Mesendoderm (in vitro differentiated cells): ENCODE data around the gene CARMIL1.
A peak's percentile ranks its signal among the peaks of the same experiment; 100 is the strongest.

ENCODE experiments used
- DNase-seq: peaks from one replicate; pipeline ENCODE4 v3.0.0; 2013
- H2AK5ac ChIP-seq: 2 replicates; pipeline ENCODE4 v1.6.1; 2013; ENCODE audit warnings: low read length, inconsistent platforms
- H2BK120ac ChIP-seq: 2 replicates; pipeline ENCODE4 v1.6.1; 2013; ENCODE audit warnings: low read depth, mild to moderate bottlenecking, low read length, moderate library complexity, mixed read lengths
- H2BK15ac ChIP-seq: replicated peaks from 2 replicates; pipeline ENCODE4 v1.6.1; 2013; ENCODE audit warnings: low read depth, mild to moderate bottlenecking, moderate library complexity
- H2BK5ac ChIP-seq: 2 replicates; pipeline ENCODE4 v1.6.1; 2013; ENCODE audit warnings: low read length, inconsistent platforms
- H3K18ac ChIP-seq: 2 replicates; pipeline ENCODE4 v1.6.1; 2013; ENCODE audit warnings: mild to moderate bottlenecking, low read length, mixed read lengths
- H3K23ac ChIP-seq: one replicate; pipeline ENCODE4 v1.6.1; 2013; ENCODE audit warnings: low read length
- H3K27ac ChIP-seq: 2 replicates; pipeline ENCODE4 v1.5.1; 2013; ENCODE audit warnings: low read depth, mild to moderate bottlenecking, inconsistent platforms, low read length, moderate library complexity
- H3K27me3 ChIP-seq: 2 replicates; pipeline ENCODE4 v1.6.1; 2013; ENCODE audit warnings: low read length, control low read depth, mild to moderate bottlenecking, inconsistent platforms; ENCODE audit not compliant: insufficient read depth, poor library complexity
- H3K36me3 ChIP-seq: 2 replicates; pipeline ENCODE4 v1.6.1; 2013; ENCODE audit warnings: low read length, inconsistent platforms; ENCODE audit not compliant: control insufficient read depth, insufficient read depth
- H3K4ac ChIP-seq: one replicate; pipeline ENCODE4 v1.6.1; 2013; ENCODE audit warnings: low read depth, mild to moderate bottlenecking, low read length, moderate library complexity
- H3K4me1 ChIP-seq: 2 replicates; pipeline ENCODE4 v1.6.1; 2013; ENCODE audit warnings: low read depth, low read length, inconsistent platforms; ENCODE audit not compliant: control insufficient read depth
- H3K4me2 ChIP-seq: 2 replicates; pipeline ENCODE4 v1.6.1; 2013; ENCODE audit warnings: low read length
- H3K4me3 ChIP-seq: 2 replicates; pipeline ENCODE4 v1.5.1; 2013; ENCODE audit warnings: mild to moderate bottlenecking, low read length
- H3K56ac ChIP-seq: one replicate; pipeline ENCODE4 v1.6.1; 2013; ENCODE audit warnings: low read length
- H3K79me1 ChIP-seq: 2 replicates; pipeline ENCODE4 v1.6.1; 2013; ENCODE audit warnings: low read length, inconsistent platforms
- H3K79me2 ChIP-seq: 2 replicates; pipeline ENCODE4 v1.6.1; 2013; ENCODE audit warnings: mild to moderate bottlenecking, low read length; ENCODE audit not compliant: control insufficient read depth, insufficient read depth
- H3K9ac ChIP-seq: 2 replicates; pipeline ENCODE4 v1.6.1; 2013; ENCODE audit warnings: low read length, inconsistent platforms
- H4K5ac ChIP-seq: one replicate; pipeline ENCODE4 v1.6.1; 2013; ENCODE audit warnings: low read length
- H4K8ac ChIP-seq: one replicate; pipeline ENCODE4 v1.6.1; 2013; ENCODE audit warnings: low read depth, mild to moderate bottlenecking, control low read depth, low read length, moderate library complexity
- WGBS: extraction: QIAGEN DNeasy Blood & Tissue Kit; methylation state at CpG from one replicate; pipeline ENCODE4 v1.1.7; 2013; ENCODE audit warnings: low lambda C conversion rate, missing lambda C conversion rate; ENCODE audit not compliant: insufficient coverage; ENCODE audit errors: extremely low coverage; 5-methylcytosine and 5-hydroxymethylcytosine counted together

CARMIL1 gene

DNA sequence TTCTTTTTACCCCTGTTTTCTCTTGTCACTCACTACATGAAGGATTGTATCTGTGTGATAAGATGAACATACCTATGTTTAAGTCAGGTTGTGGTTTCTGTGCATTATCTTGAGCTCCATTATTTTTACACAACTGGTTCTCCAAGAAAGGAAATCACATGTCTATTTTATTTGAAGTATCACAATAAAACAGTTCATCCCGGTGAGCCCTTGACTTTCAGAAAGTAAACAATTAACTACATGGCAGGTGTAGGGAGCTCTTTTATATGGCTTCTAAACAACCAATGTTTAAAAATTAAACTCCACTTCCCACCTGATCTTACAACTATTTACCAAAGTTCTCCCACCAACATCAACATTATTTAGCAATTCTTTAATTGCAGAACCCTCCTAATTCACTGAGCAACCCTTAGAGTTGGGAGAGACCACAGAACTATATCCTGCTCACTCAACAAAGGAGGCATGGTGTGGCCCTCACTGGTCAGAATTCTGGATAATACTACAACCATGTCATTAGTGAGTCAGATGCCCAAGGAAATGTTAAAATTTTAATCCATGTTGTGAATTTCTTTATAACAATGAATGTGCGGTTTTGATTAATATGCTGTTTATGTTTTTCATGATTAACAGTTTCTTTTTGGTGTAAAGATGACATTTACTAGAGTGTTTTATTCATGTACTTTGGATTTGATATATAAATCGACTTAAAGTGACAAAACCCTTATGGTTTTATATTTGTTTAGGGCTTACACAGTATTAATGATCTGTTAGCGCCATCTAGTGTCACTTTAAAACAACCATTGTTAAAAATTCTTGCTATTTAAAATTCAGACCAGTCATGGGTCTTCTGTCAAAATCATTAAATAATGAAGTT is 322.9 kb downstream of the CARMIL1 start:
- Histone ChIP-seq H2BK5ac (no peak overlapping the region), H4K5ac (no peak overlapping the region), H3K56ac (no peak overlapping the region), H3K4ac (no peak overlapping the region), H3K23ac (no peak overlapping the region), H3K27me3 (no peaks in the 10 kb centered on the region), H2AK5ac (no peak overlapping the region), H3K79me2 (no peaks in the 10 kb centered on the region), H3K36me3 (no peaks in the 10 kb centered on the region), H2BK15ac (no peak overlapping the region), H2BK120ac (no peak overlapping the region), H3K18ac (no peak overlapping the region), H3K9ac (no peak overlapping the region), H3K27ac (no peak overlapping the region), H4K8ac (no peak overlapping the region), H3K4me1 (peaks cover 5% of the 10 kb centered on the region), H3K79me1 (no peaks in the 10 kb centered on the region), H3K4me2 (no peak overlapping the region), H3K4me3 (no peak overlapping the region)
- DNase-seq = peak; percentile 45
- WGBS = no CpG with 5 or more reads among the region's 4 CpGs

DNA sequence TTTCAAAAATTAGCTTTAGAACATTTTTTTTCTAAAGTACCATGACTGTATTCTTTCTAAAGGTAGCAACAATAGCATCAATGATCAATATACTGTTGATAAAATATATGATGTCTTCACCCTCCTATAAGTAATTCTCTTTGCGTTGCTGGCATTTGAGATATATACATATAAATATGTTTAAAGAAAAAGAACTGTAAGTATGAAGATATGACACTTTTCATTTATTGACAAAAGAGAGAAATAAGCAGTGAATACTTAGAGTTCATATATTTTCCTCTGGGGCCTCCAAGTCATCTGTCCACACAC is 323.5 kb downstream of the CARMIL1 start:
- no peak overlapping the region for H4K8ac ChIP-seq
- H3K79me1 ChIP-seq = no peaks in the 10 kb centered on the region
- H3K27ac ChIP-seq = no peak overlapping the region
- H3K4me2 ChIP-seq = no peak overlapping the region
- H3K18ac ChIP-seq = no peak overlapping the region
- no peak overlapping the region for H2AK5ac ChIP-seq
- no peak overlapping the region for H2BK5ac ChIP-seq
- no peak overlapping the region for H3K56ac ChIP-seq
- DNase-seq = no peak
- H3K4ac ChIP-seq = no peak overlapping the region
- no peak overlapping the region for H2BK15ac ChIP-seq
- WGBS = no CpG with 5 or more reads among the region's 1 CpG
- H3K4me3 ChIP-seq = no peak overlapping the region
- H3K36me3 ChIP-seq = no peaks in the 10 kb centered on the region
- H3K23ac ChIP-seq = no peak overlapping the region
- no peaks in the 10 kb centered on the region for H3K79me2 ChIP-seq
- H4K5ac ChIP-seq = no peak overlapping the region
- peaks cover 5% of the 10 kb centered on the region for H3K4me1 ChIP-seq
- H3K27me3 ChIP-seq = no peaks in the 10 kb centered on the region
- H3K9ac ChIP-seq = no peak overlapping the region
- no peak overlapping the region for H2BK120ac ChIP-seq

DNA sequence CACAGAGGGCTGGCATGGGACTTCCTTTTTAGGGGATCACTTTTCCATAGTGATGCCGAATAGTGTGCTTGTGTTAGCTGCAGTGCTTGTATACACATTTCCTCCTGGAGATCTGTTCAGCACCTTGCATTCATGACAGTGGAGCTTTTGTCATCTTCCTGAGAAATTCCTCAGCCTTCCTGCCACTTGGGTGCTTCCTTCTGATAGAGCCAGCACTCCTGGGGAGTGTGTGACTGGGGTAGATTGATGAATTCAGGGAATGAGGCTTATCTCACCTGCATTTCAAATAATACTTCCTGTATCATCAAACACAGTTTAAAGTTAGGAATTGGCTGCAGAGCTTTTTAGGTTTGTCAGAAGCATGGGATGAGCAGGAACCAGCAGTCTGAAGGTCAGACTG is 324.1 kb downstream of the CARMIL1 start:
- Histone ChIP-seq H3K79me1 (no peaks in the 10 kb centered on the region), H2BK5ac (no peak overlapping the region), H3K4me2 (no peak overlapping the region), H3K4me3 (no peak overlapping the region), H3K79me2 (no peaks in the 10 kb centered on the region), H4K5ac (no peak overlapping the region), H3K27me3 (no peaks in the 10 kb centered on the region), H3K27ac (peak overlapping the region; percentile 30), H2BK120ac (no peak overlapping the region), H3K4ac (no peak overlapping the region), H4K8ac (no peak overlapping the region), H3K56ac (no peak overlapping the region), H3K9ac (no peak overlapping the region), H2AK5ac (no peak overlapping the region), H3K36me3 (no peaks in the 10 kb centered on the region), H2BK15ac (no peak overlapping the region), H3K4me1 (peaks cover 5% of the 10 kb centered on the region), H3K23ac (no peak overlapping the region), H3K18ac (no peak overlapping the region)
- peak; percentile 72 for DNase-seq
- no CpG with 5 or more reads among the region's 1 CpG for WGBS

DNA sequence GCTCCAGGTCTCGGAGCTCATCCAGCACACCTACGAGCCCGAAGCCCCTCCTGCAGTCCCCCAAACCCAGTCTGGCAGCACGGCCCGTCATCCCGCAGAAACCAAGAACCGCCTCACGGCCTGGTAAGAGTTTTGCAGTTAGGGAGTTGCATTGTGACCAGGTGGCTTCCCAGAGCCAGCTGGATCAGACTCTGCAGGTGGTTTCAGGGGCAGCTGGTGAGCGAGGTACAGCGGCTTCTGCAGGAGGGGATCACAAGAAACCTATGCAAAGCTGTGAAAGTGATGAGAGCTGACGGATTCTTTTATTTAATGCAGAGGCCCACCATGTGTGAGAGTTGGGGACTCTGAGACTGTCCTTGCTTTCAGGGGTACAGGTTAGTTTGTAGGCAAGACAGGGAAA is 327.0 kb downstream of the CARMIL1 start:
- H2BK5ac ChIP-seq = no peak overlapping the region
- H2BK120ac ChIP-seq = no peak overlapping the region
- no peak overlapping the region for H3K56ac ChIP-seq
- no peaks in the 10 kb centered on the region for H3K36me3 ChIP-seq
- no peak overlapping the region for H3K4me2 ChIP-seq
- no CpG with 5 or more reads among the region's 11 CpGs for WGBS
- DNase-seq = no peak
- H3K4me1 ChIP-seq = peaks cover 1% of the 10 kb centered on the region
- no peak overlapping the region for H3K9ac ChIP-seq
- H3K4me3 ChIP-seq = no peak overlapping the region
- no peak overlapping the region for H3K27ac ChIP-seq
- no peak overlapping the region for H3K23ac ChIP-seq
- no peak overlapping the region for H2BK15ac ChIP-seq
- no peak overlapping the region for H4K5ac ChIP-seq
- H4K8ac ChIP-seq = no peak overlapping the region
- H3K79me1 ChIP-seq = no peaks in the 10 kb centered on the region
- no peaks in the 10 kb centered on the region for H3K27me3 ChIP-seq
- no peak overlapping the region for H2AK5ac ChIP-seq
- H3K4ac ChIP-seq = no peak overlapping the region
- no peaks in the 10 kb centered on the region for H3K79me2 ChIP-seq
- H3K18ac ChIP-seq = no peak overlapping the region

DNA sequence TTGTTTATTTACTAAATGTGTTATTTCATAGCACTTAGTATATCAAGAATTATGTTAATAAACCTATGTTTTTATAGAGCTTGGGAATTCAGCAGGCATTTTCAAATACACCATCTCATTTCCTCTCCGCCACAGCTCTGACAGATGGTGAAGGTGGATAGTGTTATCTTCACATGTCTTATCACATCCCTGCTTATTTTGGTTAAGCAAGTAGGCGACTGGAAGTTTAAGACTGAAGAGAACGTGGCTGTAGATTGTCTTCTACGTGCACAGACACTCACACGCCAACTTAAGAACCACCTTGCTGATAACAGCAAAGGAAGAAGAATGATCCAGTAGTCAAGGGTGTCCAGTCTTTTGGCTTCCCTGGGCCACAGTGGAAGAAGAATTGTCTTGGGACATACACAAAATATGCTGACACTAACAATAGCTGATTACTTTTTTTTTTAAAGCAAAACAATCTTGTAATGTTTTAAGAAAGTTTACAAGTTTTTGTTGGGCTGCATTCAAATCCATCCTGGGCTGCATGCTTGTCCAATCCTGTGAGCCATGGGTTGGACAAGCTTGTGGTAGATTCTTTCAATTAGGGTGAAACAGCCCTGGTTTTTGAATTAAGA is 329.5 kb downstream of the CARMIL1 start:
- Histone ChIP-seq H2BK5ac (no peak overlapping the region), H4K8ac (no peak overlapping the region), H3K9ac (no peak overlapping the region), H3K27me3 (no peaks in the 10 kb centered on the region), H3K4me1 (no peaks in the 10 kb centered on the region), H3K27ac (no peak overlapping the region), H3K79me2 (no peaks in the 10 kb centered on the region), H3K18ac (no peak overlapping the region), H4K5ac (no peak overlapping the region), H3K79me1 (no peaks in the 10 kb centered on the region), H3K4ac (no peak overlapping the region), H3K23ac (no peak overlapping the region), H3K4me3 (no peak overlapping the region), H2BK120ac (no peak overlapping the region), H3K36me3 (no peaks in the 10 kb centered on the region), H2AK5ac (no peak overlapping the region), H3K56ac (no peak overlapping the region), H2BK15ac (no peak overlapping the region), H3K4me2 (no peak overlapping the region)
- WGBS = no CpG with 5 or more reads among the region's 5 CpGs
- DNase-seq = peak; percentile 47
